ENCODE results near the gene NUP35. TPM values are rescaled to one million over a fixed set of nuclear protein-coding genes. Genes with fewer than 3 reads are reported as not detected.
A peak's percentile ranks its signal among the peaks of the same experiment; 100 is the strongest.

The NUP35 gene
- total RNA-seq, 1 experiment from 2014 or later: 28.9 TPM

DNA sequence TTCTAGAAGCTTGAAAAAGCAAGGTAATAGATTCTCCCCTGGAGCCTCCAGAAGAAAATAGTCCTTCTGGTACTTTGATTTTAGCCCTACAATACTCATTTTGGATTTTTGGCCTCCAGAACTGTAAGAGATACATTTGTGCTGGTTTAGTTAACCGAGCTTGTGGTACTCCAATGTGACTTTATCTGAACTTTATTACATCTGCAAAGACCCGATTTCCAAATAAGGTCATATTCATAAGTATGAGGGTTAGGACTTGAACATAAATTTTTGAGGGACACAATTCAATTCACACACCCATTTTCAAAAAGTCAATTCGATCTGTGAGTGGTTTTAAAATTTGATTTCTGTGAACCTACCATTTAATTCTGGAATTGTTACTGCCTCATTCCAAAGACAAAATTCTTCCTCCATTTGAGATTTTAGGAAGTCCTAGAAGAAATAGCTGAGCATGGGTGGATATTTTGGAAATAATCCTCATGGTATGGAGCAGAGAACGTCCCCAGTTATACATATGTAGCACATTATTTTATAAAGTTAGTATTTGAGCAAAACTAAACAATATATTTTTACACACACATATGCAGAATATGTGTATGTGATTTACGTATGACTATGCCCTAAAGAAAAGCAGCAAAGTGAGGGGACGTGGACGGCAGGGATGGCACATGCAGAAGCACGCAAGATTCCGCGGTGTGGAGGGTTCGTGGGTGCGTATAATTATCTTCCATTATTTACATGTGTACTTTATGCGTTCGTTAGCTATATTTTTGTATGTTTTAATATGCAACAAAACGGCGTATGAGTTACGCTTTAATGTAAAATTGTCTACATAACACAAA lies 905 bp upstream of the NUP35 start:
- H3K27ac ChIP-seq (ENCODE audit: low read length): peak overlapping the region; percentile 86
- TSS peak; percentile 78 for BruUV-seq (replicated peaks)
- peaks cover 11% of the 10 kb centered on the region; the same call in 1 of the 2 replicates for H3K4me1 ChIP-seq (ENCODE audit: control insufficient read depth, insufficient read depth, low read length)
- POLR2A ChIA-PET: interaction anchor here (0.6 kb wide), 1 partner anchor 255 kb away, joined by 5 read pairs; no protein-coding TSS in a partner anchor
- DNase-seq (ENCODE audit: low read depth, low spot score) (no peak), ATAC-seq (no peak)
- peaks cover 8% of the 10 kb centered on the region; the same call in 1 of the 2 replicates for H3K36me3 ChIP-seq (ENCODE audit: control insufficient read depth, insufficient read depth, low read length)
- CTCF ChIA-PET: interaction anchor here (0.6 kb wide), 1 partner anchor 52 kb away, joined by 9 read pairs; no protein-coding TSS in a partner anchor
- intact Hi-C loops (cut with micrococcal nuclease; ENCODE audit: unreplicated experiment): no loop called here
- no peaks in the 10 kb centered on the region for H3K27me3 ChIP-seq (ENCODE audit: control insufficient read depth, insufficient read depth, low read length)
- in situ Hi-C loops (cut with HindIII; ENCODE audit: low pct_unique_long_range_greater_than_20kb, low sequenced_read_pairs): no loop called here
- peak overlapping the region; percentile 89 to 92 for H3K4me3 ChIP-seq (ENCODE audit: low read depth in 2 of 2, low read length in 2 of 2)
- H3K9me3 ChIP-seq (ENCODE audit: control insufficient read depth, insufficient read depth, low read depth, low read length): no peaks in the 10 kb centered on the region
- TF ChIP-seq REST (IDR thresholded peaks at IDR 0.05; ENCODE audit: insufficient read depth in 1 of 2, low read depth in 2 of 2, low read length in 1 of 2): no peak
- TF ChIP-seq, protein P1, sequence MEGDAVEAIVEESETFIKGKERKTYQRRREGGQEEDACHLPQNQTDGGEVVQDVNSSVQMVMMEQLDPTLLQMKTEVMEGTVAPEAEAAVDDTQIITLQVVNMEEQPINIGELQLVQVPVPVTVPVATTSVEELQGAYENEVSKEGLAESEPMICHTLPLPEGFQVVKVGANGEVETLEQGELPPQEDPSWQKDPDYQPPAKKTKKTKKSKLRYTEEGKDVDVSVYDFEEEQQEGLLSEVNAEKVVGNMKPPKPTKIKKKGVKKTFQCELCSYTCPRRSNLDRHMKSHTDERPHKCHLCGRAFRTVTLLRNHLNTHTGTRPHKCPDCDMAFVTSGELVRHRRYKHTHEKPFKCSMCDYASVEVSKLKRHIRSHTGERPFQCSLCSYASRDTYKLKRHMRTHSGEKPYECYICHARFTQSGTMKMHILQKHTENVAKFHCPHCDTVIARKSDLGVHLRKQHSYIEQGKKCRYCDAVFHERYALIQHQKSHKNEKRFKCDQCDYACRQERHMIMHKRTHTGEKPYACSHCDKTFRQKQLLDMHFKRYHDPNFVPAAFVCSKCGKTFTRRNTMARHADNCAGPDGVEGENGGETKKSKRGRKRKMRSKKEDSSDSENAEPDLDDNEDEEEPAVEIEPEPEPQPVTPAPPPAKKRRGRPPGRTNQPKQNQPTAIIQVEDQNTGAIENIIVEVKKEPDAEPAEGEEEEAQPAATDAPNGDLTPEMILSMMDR (IDR thresholded peaks at IDR 0.05): no peak
- no peak for TF ChIP-seq POLR2AphosphoS5 (IDR thresholded peaks at IDR 0.05; ENCODE audit: low read depth, low read length)
- TF ChIP-seq TCF7L2 (IDR thresholded peaks at IDR 0.05; ENCODE audit: low read depth, low read length): no peak
- TF ChIP-seq SIN3A (IDR thresholded peaks at IDR 0.05; ENCODE audit: borderline replicate concordance, insufficient read depth, low read depth, low read length): no peak

DNA sequence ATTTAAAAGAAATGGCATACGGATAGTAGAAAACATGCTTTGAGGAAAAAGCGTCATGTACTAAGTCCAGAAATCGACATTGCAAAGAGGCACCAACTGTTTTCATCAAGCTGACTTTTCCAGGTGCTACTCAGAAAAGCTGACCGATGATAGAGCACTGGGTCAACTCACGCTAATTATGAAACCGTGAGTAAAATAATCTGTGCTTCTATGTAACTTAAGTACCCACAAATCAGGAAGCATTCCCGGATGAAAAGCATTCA lies 353 bp upstream of the NUP35 start:
- BruUV-seq (replicated peaks): no TSS peak
- in situ Hi-C loops (cut with HindIII; ENCODE audit: low pct_unique_long_range_greater_than_20kb, low sequenced_read_pairs) (no loop called here), intact Hi-C loops (cut with micrococcal nuclease; ENCODE audit: unreplicated experiment) (no loop called here)
- H3K4me3 ChIP-seq (ENCODE audit: low read depth in 2 of 2, low read length in 2 of 2): peak overlapping the region; percentile 89 to 92
- DNase-seq (ENCODE audit: low read depth, low spot score) (peak; percentile 8), ATAC-seq (peak; percentile 28)
- H3K9me3 ChIP-seq (ENCODE audit: control insufficient read depth, insufficient read depth, low read depth, low read length): no peaks in the 10 kb centered on the region
- H3K36me3 ChIP-seq (ENCODE audit: control insufficient read depth, insufficient read depth, low read length): peaks cover 8% of the 10 kb centered on the region; the same call in 1 of the 2 replicates
- peak overlapping the region; percentile 86 for H3K27ac ChIP-seq (ENCODE audit: low read length)
- TF ChIP-seq POLR2AphosphoS5 (IDR thresholded peaks at IDR 0.05; ENCODE audit: low read depth, low read length) (no peak), TCF7L2 (IDR thresholded peaks at IDR 0.05; ENCODE audit: low read depth, low read length) (no peak)
- TF ChIP-seq, protein P1 (IDR thresholded peaks at IDR 0.05): no peak
- H3K4me1 ChIP-seq (ENCODE audit: control insufficient read depth, insufficient read depth, low read length): peaks cover 11% of the 10 kb centered on the region; the same call in 1 of the 2 replicates
- ChIA-PET CTCF (interaction anchor here (0.6 kb wide), 1 partner anchor 53 kb away, joined by 9 read pairs; no protein-coding TSS in a partner anchor), POLR2A (no interaction called here)
- H3K27me3 ChIP-seq (ENCODE audit: control insufficient read depth, insufficient read depth, low read length): no peaks in the 10 kb centered on the region

Data from Panc1 (cell line).